Activated T-cell treated with anti-CD3 and anti-CD28 coated beads, Interleukin-2, amount 50 U/mL, for 1 hour (primary cell): ENCODE data around the gene IL17B.

ENCODE experiments used
- DNase-seq: peaks from one replicate; pipeline ENCODE4 v3.0.0-alpha.2; 2020

Gene IL17B

GRCh38 chr5:149414405-149415065 is 35.4 kb upstream of the IL17B start:
- DNase-seq: no peak

DNA sequence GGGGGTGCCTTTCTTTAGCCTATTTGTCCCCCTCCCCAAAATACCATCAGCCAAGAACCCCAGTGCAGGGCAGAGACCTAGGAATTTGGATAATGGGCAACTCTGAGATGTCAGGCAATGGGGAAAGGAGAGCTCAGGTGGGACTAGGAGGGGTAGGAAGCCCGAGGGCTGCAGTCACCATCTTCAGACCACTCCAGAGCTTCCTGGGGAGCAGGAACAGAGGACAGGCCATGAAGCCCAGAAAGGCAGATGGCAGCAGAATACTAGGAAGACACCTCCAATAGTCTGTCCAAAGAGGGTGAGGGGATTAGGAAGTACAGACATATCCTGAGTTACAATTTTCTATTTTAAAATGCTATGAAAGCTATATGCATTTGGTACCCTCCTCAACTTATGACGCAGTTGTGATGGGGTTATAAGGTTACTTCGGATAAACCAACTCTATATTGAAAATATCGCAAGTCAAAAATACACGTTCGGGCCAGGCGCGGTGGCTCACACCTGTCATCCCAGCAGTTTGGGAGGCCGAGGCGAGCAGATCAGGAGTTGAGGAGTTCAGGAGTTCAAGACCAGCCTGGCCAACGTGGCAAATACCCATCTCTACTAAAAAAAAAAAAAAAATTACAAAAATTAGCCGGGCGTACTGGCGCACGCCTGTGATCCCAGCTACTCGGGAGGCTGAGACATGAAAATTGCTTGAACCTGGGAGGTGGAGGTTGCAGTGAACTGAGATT is 34.6 kb upstream of the IL17B start:
- no peak for DNase-seq

DNA sequence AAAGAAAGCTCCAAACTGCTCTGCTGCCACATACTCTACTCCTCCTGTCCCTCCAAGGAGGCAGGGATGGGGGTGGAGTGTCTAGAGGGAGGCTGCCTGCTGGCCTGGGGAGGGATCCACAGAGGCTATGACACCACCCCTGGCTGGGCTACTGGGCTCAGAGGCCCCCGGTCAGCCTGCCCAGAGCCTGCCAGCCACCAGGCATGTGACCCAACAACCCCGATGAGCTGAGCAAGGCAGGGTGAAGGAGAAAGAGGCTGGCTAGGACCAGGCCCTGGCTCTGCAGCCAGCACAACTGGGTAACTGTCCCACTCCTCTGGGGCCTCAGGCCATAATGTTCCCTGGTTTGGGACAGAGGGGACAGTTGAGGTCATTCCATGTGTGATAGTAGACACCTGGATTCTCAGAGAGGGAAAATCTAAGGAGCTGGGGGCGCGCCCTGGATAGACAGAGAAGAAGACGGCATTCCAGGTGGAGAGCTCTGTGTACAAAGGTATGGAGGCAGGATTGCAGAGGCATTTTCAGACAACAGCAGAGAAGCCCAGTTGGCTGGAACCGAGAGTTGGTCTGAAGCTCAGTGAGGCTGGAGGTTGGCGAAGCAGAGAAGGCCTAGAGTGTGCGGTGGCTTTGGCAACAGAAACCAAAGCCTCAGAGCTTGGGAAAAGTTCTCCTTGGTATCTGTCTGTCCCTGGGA is 33.8 kb upstream of the IL17B start:
- DNase-seq: no peak

DNA sequence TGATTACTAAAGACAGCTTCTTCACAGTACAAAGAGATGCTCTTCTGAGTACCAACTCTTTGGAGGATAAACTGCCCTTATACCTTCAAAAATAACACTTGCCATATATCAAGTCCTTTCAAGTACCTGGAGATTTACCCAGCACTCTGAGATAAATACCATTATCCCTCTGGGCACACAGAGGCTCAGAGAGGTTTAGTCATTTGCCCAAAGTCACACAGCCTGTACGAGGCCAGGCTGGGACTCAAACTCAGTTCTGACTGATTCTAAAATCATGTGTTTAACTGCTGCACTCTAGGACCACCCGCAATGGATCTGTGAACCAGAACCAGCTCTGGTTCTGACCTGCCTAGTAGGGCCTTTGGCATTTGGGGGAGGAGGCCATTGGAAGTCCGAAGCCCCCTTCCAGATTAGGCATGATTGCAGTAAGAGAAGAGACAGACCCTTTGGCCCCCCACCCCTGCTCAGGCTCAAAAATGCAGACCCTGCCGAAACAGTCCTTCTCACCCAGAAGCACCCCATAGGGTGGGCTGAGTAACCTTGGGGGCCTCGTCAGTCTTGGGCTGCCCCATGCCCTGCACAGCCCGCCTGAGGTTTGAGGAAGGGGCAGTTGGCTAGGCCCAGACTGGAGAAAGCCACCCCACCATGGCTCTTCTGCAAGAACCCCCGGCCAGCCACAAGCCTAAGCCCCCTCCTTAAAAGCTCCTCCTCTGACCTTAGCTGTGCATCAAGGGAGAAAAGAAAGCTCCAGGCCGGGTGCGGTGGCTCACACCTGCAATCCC is 32.8 kb upstream of the IL17B start:
- DNase-seq: no peak

GRCh38 chr5:149410721-149411432 is 31.8 kb upstream of the IL17B start:
- DNase-seq: no peak

GRCh38 chr5:149410071-149410470 is 31.0 kb upstream of the IL17B start:
- DNase-seq: no peak

GRCh38 chr5:149409268-149409948 is 30.3 kb upstream of the IL17B start:
- DNase-seq: no peak

- DNase-seq: no peak
Measured at GRCh38 chr5:149408252-149409099, 29.4 kb upstream of the IL17B start.

DNA sequence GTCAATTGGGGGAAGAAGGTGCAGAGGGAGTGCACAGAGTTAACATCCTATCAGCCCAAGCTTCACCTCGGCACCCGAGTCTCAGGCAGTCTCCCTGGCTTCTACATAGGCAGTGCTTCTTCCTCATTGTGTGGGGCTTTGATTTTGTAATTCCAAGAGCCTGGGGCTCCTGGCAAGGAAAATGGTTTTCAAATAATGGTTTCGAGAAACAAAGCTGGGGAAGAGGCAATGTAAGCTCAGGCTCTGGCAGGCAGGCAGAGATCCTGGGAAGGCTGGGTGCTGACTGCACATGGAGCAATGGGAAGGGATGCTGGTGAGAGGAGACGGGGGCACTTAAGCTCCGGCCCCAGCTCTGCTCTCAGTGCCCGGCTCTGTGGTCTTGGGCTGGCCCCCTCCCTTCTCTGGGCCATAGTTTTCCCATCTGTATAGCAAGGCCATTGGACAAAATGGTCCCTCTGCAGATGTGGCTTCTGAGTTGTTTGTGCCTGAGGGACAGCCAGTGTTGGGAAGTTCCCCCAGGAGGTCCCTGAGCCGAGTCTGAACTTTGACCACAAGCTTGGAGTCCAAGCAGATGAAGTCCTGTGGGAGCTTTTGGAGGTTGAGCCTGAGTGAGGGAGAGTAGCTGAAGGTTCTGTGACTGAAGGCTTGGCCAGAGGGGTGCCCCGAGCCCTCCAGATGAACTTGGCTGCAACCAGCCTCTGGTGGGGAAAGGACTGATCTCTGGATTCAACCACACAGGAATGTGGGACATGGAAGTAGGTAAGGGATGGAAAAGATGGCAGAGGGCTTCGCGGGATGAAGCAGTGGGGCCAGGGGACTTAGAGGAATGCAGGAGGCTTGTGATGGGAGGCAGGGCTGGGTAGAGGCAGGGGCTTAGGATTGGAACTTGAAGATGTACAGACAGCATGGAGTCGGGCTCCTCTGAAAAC is 28.5 kb upstream of the IL17B start:
- DNase-seq: no peak

- no peak for DNase-seq
Measured at GRCh38 chr5:149406979-149407306, 27.9 kb upstream of the IL17B start.

GRCh38 chr5:149406203-149406978 is 27.3 kb upstream of the IL17B start:
- no peak for DNase-seq

DNA sequence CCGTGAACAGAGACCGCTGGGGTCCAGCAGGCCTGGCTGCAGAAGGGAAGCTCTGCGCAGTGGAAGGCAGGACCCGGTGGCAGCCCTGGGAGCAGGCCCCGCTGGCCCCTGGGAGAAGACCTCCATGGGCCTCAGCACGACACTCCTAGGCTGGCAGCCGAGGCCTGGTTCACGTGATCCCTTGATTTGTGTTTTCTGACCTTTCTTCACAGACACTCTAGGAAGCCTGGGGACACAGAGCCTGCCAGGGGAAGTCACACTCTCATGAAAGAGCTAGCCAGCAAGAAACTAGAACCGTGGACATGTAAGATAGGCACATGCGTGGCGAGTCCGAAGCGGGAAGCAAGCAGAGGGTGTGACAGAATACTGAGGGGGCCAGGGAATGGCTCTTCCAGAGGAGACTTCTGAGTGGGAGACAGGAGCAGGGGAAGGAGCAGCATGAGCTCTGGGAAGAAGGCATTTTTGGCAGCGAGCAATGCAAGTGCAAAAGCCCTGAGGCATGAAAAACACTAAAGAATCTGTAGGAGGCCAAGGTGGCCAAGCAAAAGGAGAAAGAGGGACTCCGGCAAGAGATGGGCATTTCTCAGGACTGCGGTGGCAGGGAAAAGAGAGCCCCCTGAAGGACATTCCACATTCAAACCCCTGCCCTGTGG is 26.6 kb upstream of the IL17B start:
- no peak for DNase-seq

- DNase-seq: no peak
Measured at GRCh38 chr5:149404746-149405549, 25.9 kb upstream of the IL17B start.

- DNase-seq: no peak
Measured at GRCh38 chr5:149403923-149404745, 25.0 kb upstream of the IL17B start.

DNA sequence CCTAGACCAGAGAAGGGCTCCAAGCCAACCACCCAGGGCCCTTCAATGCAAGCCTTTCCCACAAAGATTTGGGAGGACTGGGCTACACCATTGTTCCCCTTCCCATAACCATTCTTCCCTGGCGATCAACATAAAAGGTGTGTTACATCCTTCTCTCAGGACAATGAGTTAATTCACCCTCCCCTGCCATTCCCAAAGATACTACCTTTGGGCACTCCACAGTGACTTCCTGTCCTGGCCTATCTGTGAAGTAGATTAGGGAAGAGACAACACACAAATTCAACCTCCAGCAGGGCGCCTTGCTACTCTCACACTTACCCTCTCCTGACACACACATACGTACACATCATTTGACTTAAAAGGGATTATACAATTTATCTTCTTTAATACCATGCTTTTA is 23.2 kb upstream of the IL17B start:
- DNase-seq: no peak

- DNase-seq: no peak
Measured at GRCh38 chr5:149401051-149401450, 22.0 kb upstream of the IL17B start.

- no peak for DNase-seq
Measured at GRCh38 chr5:149400304-149400703, 21.2 kb upstream of the IL17B start.
